GM18499 (cell line): ENCODE measurements around the gene PPP1R36.
"Not testable (repeated sequence)": the region's sequence is repeated elsewhere in the genome, so short reads cannot be mapped to it uniquely, and the experiment has no call there.

Experiments
- ATAC-seq: cut with Tn5 transposase; IDR thresholded peaks from one replicate; pipeline ENCODE4 v1.9.1; 2021; ENCODE audit warnings: moderate number of reproducible peaks; ENCODE audit not compliant: insufficient read depth, unreplicated experiment

The PPP1R36 gene

GRCh38 chr14:64518229-64518628 lies 31.5 kb upstream of the PPP1R36 start:
- no peak for ATAC-seq

- no peak for ATAC-seq
These were observed 29.1 kb upstream of the PPP1R36 start for GRCh38 chr14:64520699-64521098.

GRCh38 chr14:64522591-64523355 lies 27.0 kb upstream of the PPP1R36 start:
- ATAC-seq, result no peak

- no peak for ATAC-seq
These were observed 24.4 kb upstream of the PPP1R36 start for GRCh38 chr14:64525354-64525753.

GRCh38 chr14:64531567-64531966 lies 18.2 kb upstream of the PPP1R36 start:
- ATAC-seq, result no peak

GRCh38 chr14:64536488-64537245 lies 13.1 kb upstream of the PPP1R36 start:
- no peak for ATAC-seq

GRCh38 chr14:64540208-64541202 lies 9.3 kb upstream of the PPP1R36 start, which contains the start of gene HSPA2:
Gene HSPA2, plus strand, starts transcription at chr14:64540741. Its CDS starts 109 bp downstream, at chr14:64540850.
- peak; percentile 88 for ATAC-seq

- ATAC-seq, result no peak
These were observed 8.3 kb upstream of the PPP1R36 start for GRCh38 chr14:64541261-64541971.

GRCh38 chr14:64541972-64542835 lies 7.6 kb upstream of the PPP1R36 start:
- ATAC-seq, result no peak

- no peak for ATAC-seq
These were observed 6.9 kb upstream of the PPP1R36 start for GRCh38 chr14:64542836-64543201.

GRCh38 chr14:64544607-64545312 lies 5.0 kb upstream of the PPP1R36 start:
- ATAC-seq, result no peak

GRCh38 chr14:64549016-64549415 lies 745 bp upstream of the PPP1R36 start:
- ATAC-seq, result no peak

GRCh38 chr14:64550621-64551333 lies 1.0 kb downstream of the PPP1R36 start:
- no peak for ATAC-seq

GRCh38 chr14:64554556-64554955 lies 4.8 kb downstream of the PPP1R36 start:
- ATAC-seq, result no peak

- ATAC-seq, result no peak
These were observed 6.8 kb downstream of the PPP1R36 start for GRCh38 chr14:64556526-64556925.

GRCh38 chr14:64558216-64558615 lies 8.5 kb downstream of the PPP1R36 start:
- not testable (repeated sequence) for ATAC-seq

- no peak for ATAC-seq
These were observed 11.9 kb downstream of the PPP1R36 start for GRCh38 chr14:64561631-64562030.

GRCh38 chr14:64562436-64562835 lies 12.7 kb downstream of the PPP1R36 start:
- ATAC-seq, result no peak
